H9 (cell line): ENCODE data around the gene SRP54. TPM values are rescaled to one million over a fixed set of nuclear protein-coding genes. Genes with fewer than 3 reads are reported as not detected.

Experiments
- DNase-seq: peaks from one replicate; pipeline ENCODE4 v3.0.0-alpha.2; 2017
- H2AFZ ChIP-seq: one replicate; pipeline ENCODE4 v1.6.1; 2013; ENCODE audit warnings: mild to moderate bottlenecking, low read length, control low read depth, moderate library complexity
- H2AK5ac ChIP-seq: 2 replicates; pipeline ENCODE4 v1.6.1; 2013; ENCODE audit warnings: low read length, control low read depth, mixed read lengths; ENCODE audit not compliant: insufficient read length
- H2BK120ac ChIP-seq: one replicate; pipeline ENCODE4 v1.6.1; 2013; ENCODE audit warnings: low read depth, mild to moderate bottlenecking, low read length, control low read depth, inconsistent platforms; ENCODE audit not compliant: poor library complexity, severe bottlenecking
- H2BK12ac ChIP-seq: 2 replicates; pipeline ENCODE4 v1.6.1; 2013; ENCODE audit warnings: low read length, control low read depth, mixed read lengths, low read depth; ENCODE audit not compliant: insufficient read length
- H2BK15ac ChIP-seq: 2 replicates; pipeline ENCODE4 v1.6.1; 2013; ENCODE audit warnings: low read depth, low read length, control low read depth
- H2BK20ac ChIP-seq: one replicate; pipeline ENCODE4 v1.6.1; 2013; ENCODE audit warnings: low read depth, mild to moderate bottlenecking, low read length, control low read depth, inconsistent platforms; ENCODE audit not compliant: poor library complexity, severe bottlenecking
- H2BK5ac ChIP-seq: 2 replicates; pipeline ENCODE4 v1.6.1; 2013; ENCODE audit warnings: low read length, control low read depth, mixed read lengths; ENCODE audit not compliant: insufficient read length
- H3K14ac ChIP-seq: 2 replicates; pipeline ENCODE4 v1.6.1; 2013; ENCODE audit warnings: low read length, control low read depth; ENCODE audit not compliant: insufficient read depth
- H3K18ac ChIP-seq: 2 replicates; pipeline ENCODE4 v1.6.1; 2013; ENCODE audit warnings: low read depth, mild to moderate bottlenecking, mixed read lengths, low read length, control low read depth; ENCODE audit not compliant: insufficient read length
- H3K23ac ChIP-seq: 2 replicates; pipeline ENCODE4 v1.6.1; 2013; ENCODE audit warnings: low read length, control low read depth, mixed read lengths, low read depth; ENCODE audit not compliant: insufficient read length
- H3K23me2 ChIP-seq: 2 replicates; pipeline ENCODE4 v1.6.1; 2013; ENCODE audit warnings: low read depth, mild to moderate bottlenecking, mixed read lengths, low read length, control low read depth; ENCODE audit not compliant: insufficient read length, poor library complexity, severe bottlenecking
- H3K27ac ChIP-seq: 2 replicates; pipeline ENCODE4 v1.5.1; 2013; ENCODE audit warnings: low read length, control low read depth, mixed read lengths, low read depth; ENCODE audit not compliant: insufficient read length
- H3K27me3 ChIP-seq: 2 replicates; pipeline ENCODE4 v1.6.1; 2013; ENCODE audit warnings: low read length, control low read depth, inconsistent platforms; ENCODE audit not compliant: insufficient read depth
- H3K4ac ChIP-seq: 2 replicates; pipeline ENCODE4 v1.6.1; 2013; ENCODE audit warnings: low read depth, mild to moderate bottlenecking, control low read depth, inconsistent platforms, low read length, moderate library complexity
- H3K4me1 ChIP-seq: 2 replicates; pipeline ENCODE4 v1.6.1; 2013; ENCODE audit warnings: low read length, control low read depth, inconsistent platforms; ENCODE audit not compliant: insufficient read depth
- H3K4me2 ChIP-seq: 2 replicates; pipeline ENCODE4 v1.6.1; 2013; ENCODE audit warnings: low read length, control low read depth, mixed read lengths; ENCODE audit not compliant: insufficient read length, insufficient read depth
- H3K56ac ChIP-seq: 2 replicates; pipeline ENCODE4 v1.6.1; 2013; ENCODE audit warnings: low read depth, mild to moderate bottlenecking, mixed read lengths, low read length, control low read depth; ENCODE audit not compliant: insufficient read length
- H3K79me1 ChIP-seq: 2 replicates; pipeline ENCODE4 v1.6.1; 2013; ENCODE audit warnings: low read depth, mild to moderate bottlenecking, moderate library complexity, low read length, control low read depth, inconsistent platforms; ENCODE audit not compliant: insufficient read depth, poor library complexity, severe bottlenecking
- H3K79me2 ChIP-seq: 2 replicates; pipeline ENCODE4 v1.6.1; 2013; ENCODE audit warnings: low read length, control low read depth, inconsistent platforms; ENCODE audit not compliant: insufficient read depth
- H3K9ac ChIP-seq: 2 replicates; pipeline ENCODE4 v1.6.1; 2013; ENCODE audit warnings: low read length, control low read depth, mixed read lengths; ENCODE audit not compliant: insufficient read length; ENCODE audit errors: extremely low read depth
- H3K9me3 ChIP-seq: one replicate; pipeline ENCODE4 v1.6.1; 2013; ENCODE audit warnings: low read depth, low read length, inconsistent platforms; ENCODE audit not compliant: control insufficient read depth
- H3T11ph ChIP-seq: one replicate; pipeline ENCODE4 v1.6.1; 2013; ENCODE audit warnings: mild to moderate bottlenecking, low read length, control low read depth, inconsistent platforms
- H4K20me1 ChIP-seq: one replicate; pipeline ENCODE4 v1.6.1; 2013; ENCODE audit not compliant: control insufficient read depth, insufficient read length, insufficient read depth
- H4K5ac ChIP-seq: 2 replicates; pipeline ENCODE4 v1.6.1; 2013; ENCODE audit warnings: low read depth, mild to moderate bottlenecking, mixed read lengths, low read length, control low read depth; ENCODE audit not compliant: insufficient read length
- H4K8ac ChIP-seq: replicated peaks from 2 replicates; pipeline ENCODE4 v1.6.1; 2013; ENCODE audit warnings: low read length, control low read depth, mixed read lengths, low read depth; ENCODE audit not compliant: insufficient read length
- H4K91ac ChIP-seq: 2 replicates; pipeline ENCODE4 v1.6.1; 2013; ENCODE audit warnings: low read depth, mild to moderate bottlenecking, moderate library complexity, mixed read lengths, low read length, control low read depth; ENCODE audit not compliant: insufficient read length
- H3K27ac Mint-ChIP-seq, 3 experiments: 2 replicates in 2 of 3; 3 replicates in 1 of 3; pipeline ENCODE4 v1.8.0; 2020 to 2021; ENCODE audit warnings: mixed read lengths in 3 of 3, mild to moderate bottlenecking in 1 of 3, moderate library complexity in 1 of 3
- H3K27me3 Mint-ChIP-seq: 2 replicates; pipeline ENCODE4 v1.8.0; 2021; ENCODE audit warnings: low read depth, mild to moderate bottlenecking, moderate library complexity, mixed read lengths
- H3K36me3 Mint-ChIP-seq, 3 experiments: 2 replicates in 2 of 3; 3 replicates in 1 of 3; pipeline ENCODE4 v1.8.0; 2020 to 2021; ENCODE audit warnings: low read depth in 3 of 3, mixed read lengths in 3 of 3; ENCODE audit not compliant: insufficient read depth in 1 of 3
- H3K4me1 Mint-ChIP-seq, 2 experiments: 2 replicates each; pipeline ENCODE4 v1.8.0; 2020; ENCODE audit warnings: mixed read lengths in 2 of 2
- H3K4me3 Mint-ChIP-seq, 2 experiments: 2 replicates in 1 of 2; 3 replicates in 1 of 2; pipeline ENCODE4 v1.8.0; 2020 to 2021; ENCODE audit warnings: mild to moderate bottlenecking in 2 of 2, mixed read lengths in 2 of 2, moderate library complexity in 1 of 2
- H3K9me3 Mint-ChIP-seq, 2 experiments: 2 replicates in 1 of 2; 3 replicates in 1 of 2; pipeline ENCODE4 v1.8.0; 2020; ENCODE audit warnings: mild to moderate bottlenecking in 2 of 2, mixed read lengths in 2 of 2, moderate library complexity in 1 of 2
- WGBS: extraction: QIAGEN DNeasy Blood & Tissue Kit; methylation state at CpG from one replicate; pipeline ENCODE4 v1.1.7; 2013; ENCODE audit warnings: missing lambda C conversion rate, low lambda C conversion rate, mixed read lengths; ENCODE audit not compliant: insufficient read length; ENCODE audit errors: extremely low coverage; 5-methylcytosine and 5-hydroxymethylcytosine counted together
- total RNA-seq: library from RNA; stranded (reverse); gene quantifications from 2 replicates; pipeline ENCODE4 v1.2.1, GENCODE V29; 2021
- TF ChIP-seq, protein P1 (sequence below): fragments of 200-600 bp; sonication (generic); conservative IDR thresholded peaks from 3 replicates; pipeline ENCODE4 v1.8.0; 2021; ENCODE audit warnings: antibody characterized with exemption, mild to moderate bottlenecking

Gene SRP54
- total RNA-seq, 1 experiment from 2014 or later, result 57.7 TPM

DNA sequence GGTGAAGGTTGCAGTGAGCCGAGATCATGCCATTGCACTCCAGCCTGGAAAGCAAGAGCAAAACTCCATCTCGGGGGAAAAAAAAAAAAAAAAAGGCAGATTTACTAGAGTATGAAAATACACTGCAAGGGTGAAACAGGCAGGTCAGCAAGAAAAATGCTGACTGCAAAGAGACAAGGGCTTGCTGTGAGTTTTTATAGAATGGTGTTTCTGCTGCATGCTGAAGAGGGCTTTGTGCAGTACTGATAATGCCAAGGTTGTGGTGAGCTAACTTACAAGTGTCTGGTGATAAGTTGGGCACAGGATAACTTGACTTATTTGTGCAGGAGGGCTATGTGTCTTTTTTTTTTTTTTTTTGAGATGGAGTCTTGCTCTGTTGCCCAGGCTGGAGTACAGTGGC, 25.9 kb upstream of the SRP54 start:
- H3K56ac ChIP-seq, result no peak overlapping the region
- H3K27ac ChIP-seq, result no peak overlapping the region
- H3K4me2 ChIP-seq, result no peak overlapping the region
- no peak overlapping the region for H3K23ac ChIP-seq
- H2AK5ac ChIP-seq, result no peak overlapping the region
- Mint-ChIP-seq H3K4me3 (no peak overlapping the region), H3K4me1 (no peaks in the 10 kb centered on the region), H3K9me3 (no peaks in the 10 kb centered on the region), H3K36me3 (peaks cover 7 to 9% (median 9%) of the 10 kb centered on the region in 3 experiments; a peak in 4 of 7 replicates), H3K27me3 (no peaks in the 10 kb centered on the region), H3K27ac (no peak overlapping the region)
- no peaks in the 10 kb centered on the region for H3K9me3 ChIP-seq
- H3K27me3 ChIP-seq, result no peaks in the 10 kb centered on the region
- TF ChIP-seq, protein P1, sequence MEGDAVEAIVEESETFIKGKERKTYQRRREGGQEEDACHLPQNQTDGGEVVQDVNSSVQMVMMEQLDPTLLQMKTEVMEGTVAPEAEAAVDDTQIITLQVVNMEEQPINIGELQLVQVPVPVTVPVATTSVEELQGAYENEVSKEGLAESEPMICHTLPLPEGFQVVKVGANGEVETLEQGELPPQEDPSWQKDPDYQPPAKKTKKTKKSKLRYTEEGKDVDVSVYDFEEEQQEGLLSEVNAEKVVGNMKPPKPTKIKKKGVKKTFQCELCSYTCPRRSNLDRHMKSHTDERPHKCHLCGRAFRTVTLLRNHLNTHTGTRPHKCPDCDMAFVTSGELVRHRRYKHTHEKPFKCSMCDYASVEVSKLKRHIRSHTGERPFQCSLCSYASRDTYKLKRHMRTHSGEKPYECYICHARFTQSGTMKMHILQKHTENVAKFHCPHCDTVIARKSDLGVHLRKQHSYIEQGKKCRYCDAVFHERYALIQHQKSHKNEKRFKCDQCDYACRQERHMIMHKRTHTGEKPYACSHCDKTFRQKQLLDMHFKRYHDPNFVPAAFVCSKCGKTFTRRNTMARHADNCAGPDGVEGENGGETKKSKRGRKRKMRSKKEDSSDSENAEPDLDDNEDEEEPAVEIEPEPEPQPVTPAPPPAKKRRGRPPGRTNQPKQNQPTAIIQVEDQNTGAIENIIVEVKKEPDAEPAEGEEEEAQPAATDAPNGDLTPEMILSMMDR, result no peak
- H3K18ac ChIP-seq, result no peak overlapping the region
- H4K20me1 ChIP-seq, result no peaks in the 10 kb centered on the region
- no peak overlapping the region for H2BK15ac ChIP-seq
- H3K9ac ChIP-seq, result no peak overlapping the region
- no peak overlapping the region for H3T11ph ChIP-seq
- H4K8ac ChIP-seq, result no peak overlapping the region
- no peak overlapping the region for H2BK12ac ChIP-seq
- H3K79me1 ChIP-seq, result no peaks in the 10 kb centered on the region
- no peak overlapping the region for H4K5ac ChIP-seq
- no peak overlapping the region for H4K91ac ChIP-seq
- no peak overlapping the region for H3K4ac ChIP-seq
- no peak overlapping the region for H2BK5ac ChIP-seq
- no peaks in the 10 kb centered on the region for H3K23me2 ChIP-seq
- no peak for DNase-seq
- no peaks in the 10 kb centered on the region for H3K79me2 ChIP-seq
- H2AFZ ChIP-seq, result no peak overlapping the region
- no peaks in the 10 kb centered on the region for H3K4me1 ChIP-seq
- no peak overlapping the region for H3K14ac ChIP-seq
- WGBS, result no CpG with 5 or more reads among the region's 2 CpGs
- no peak overlapping the region for H2BK20ac ChIP-seq
- H2BK120ac ChIP-seq, result no peak overlapping the region
